Activated T-helper 1 cell treated with anti-CD3 and anti-CD28 coated beads, Interleukin-12 subunit alpha, Interleukin-12 subunit beta, Interleukin-2, Interleukin-4 antibody, amounts not matched to agents 30 ng/mL and 10 ng/mL and 1 ng/mL, durations not matched to agents 14 hours and 24 hours and 36 hours (primary cell): ENCODE measurements around the gene TGM2. TPM values are rescaled to one million over a fixed set of nuclear protein-coding genes. Genes with fewer than 3 reads are reported as not detected.

ENCODE experiments used
- DNase-seq: peaks from one replicate; pipeline ENCODE4 v3.0.0; 2021; ENCODE audit warnings: low spot score
- H3K27ac Mint-ChIP-seq: one replicate; pipeline ENCODE4 v1.8.0; 2021; ENCODE audit warnings: mild to moderate bottlenecking, mixed read lengths
- H3K27me3 Mint-ChIP-seq: one replicate; pipeline ENCODE4 v1.8.0; 2022; ENCODE audit warnings: mild to moderate bottlenecking, moderate library complexity, mixed read lengths; ENCODE audit not compliant: insufficient read depth
- H3K36me3 Mint-ChIP-seq: one replicate; pipeline ENCODE4 v1.8.0; 2021; ENCODE audit warnings: low read depth, mixed read lengths
- H3K4me1 Mint-ChIP-seq: one replicate; pipeline ENCODE4 v1.8.0; 2021; ENCODE audit warnings: low read depth, mixed read lengths
- H3K4me3 Mint-ChIP-seq: one replicate; pipeline ENCODE4 v1.8.0; 2021; ENCODE audit warnings: mild to moderate bottlenecking, moderate library complexity, mixed read lengths
- H3K9me3 Mint-ChIP-seq: one replicate; pipeline ENCODE4 v1.8.0; 2021; ENCODE audit warnings: mixed read lengths
- intact Hi-C: fragments of 100-400 bp; cut with micrococcal nuclease; formaldehyde crosslinking; loops from one replicate; pipeline ENCODE4 v1.15.1; 2024
- total RNA-seq: library from RNA; stranded (reverse); gene quantifications from 2 replicates; pipeline ENCODE4 v1.2.3, GENCODE V29; 2022

Gene TGM2
- total RNA-seq, 1 donor from 2014 or later: not detected

DNA sequence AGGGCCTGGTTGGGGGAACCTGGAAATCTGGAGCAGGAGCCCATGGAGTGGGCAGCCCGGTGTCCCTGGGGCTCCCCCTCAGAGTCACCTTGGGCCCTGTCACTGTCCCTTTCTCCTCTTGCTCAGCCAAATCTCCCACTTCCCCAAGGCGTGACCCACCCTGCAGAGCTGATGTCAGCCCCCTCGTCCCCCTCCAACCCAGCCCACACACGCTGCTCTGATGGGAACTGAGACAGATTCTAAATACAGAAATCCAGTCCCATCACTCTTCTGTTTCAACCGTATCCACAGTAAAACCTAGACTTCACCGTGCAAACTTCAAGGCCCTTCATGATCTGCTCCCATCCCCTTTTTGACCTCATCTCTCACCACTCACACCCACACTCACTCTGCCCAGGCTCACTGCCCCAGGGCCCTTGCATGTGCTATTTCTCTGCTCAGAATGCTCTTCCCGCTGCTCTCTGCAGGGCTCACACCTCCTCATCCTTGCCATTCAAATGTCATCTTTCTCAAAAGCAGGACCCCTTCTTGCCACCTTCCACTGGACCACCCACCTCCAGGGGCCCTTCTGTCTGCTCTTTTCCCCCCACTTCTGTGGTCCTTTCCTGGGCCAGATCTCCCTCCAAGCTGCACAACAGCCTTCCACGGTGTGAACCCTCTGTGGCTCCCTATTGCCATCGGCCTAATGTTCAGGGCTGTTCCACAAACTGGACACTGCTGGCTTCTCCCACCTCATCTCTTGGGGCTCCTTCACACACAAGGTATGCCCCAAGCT, 16.6 kb downstream of the TGM2 start:
- intact Hi-C loops: no loop called here
- Mint-ChIP-seq H3K9me3 (no peaks in the 10 kb centered on the region), H3K27ac (peak overlapping the region; percentile 19), H3K4me3 (no peak overlapping the region), H3K4me1 (peaks cover 22% of the 10 kb centered on the region), H3K36me3 (no peaks in the 10 kb centered on the region), H3K27me3 (no peaks in the 10 kb centered on the region)
- DNase-seq: no peak

DNA sequence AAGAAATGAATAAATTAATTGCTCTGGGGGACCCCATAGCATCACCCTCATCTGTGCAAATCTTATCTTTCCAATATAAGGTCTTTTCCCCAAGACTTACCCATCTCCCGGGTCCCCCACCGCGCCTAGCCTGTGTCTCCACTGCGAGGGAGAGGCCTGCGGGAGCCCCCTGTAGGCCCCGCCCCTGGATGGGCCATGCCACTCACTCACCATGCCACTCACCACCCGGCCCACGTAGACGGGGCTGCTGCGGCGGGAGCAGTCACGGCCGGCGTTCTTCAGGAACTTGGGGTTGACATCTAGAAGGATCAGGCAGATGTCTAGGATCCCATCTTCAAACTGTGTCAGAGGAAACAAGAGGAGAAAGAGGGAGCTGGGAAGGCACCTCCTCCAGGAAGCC, 17.3 kb downstream of the TGM2 start:
- Mint-ChIP-seq H3K27me3 (no peaks in the 10 kb centered on the region), H3K27ac (no peak overlapping the region), H3K4me3 (no peak overlapping the region), H3K9me3 (no peaks in the 10 kb centered on the region), H3K36me3 (no peaks in the 10 kb centered on the region), H3K4me1 (peaks cover 22% of the 10 kb centered on the region)
- DNase-seq: no peak
- intact Hi-C loops: no loop called here

DNA sequence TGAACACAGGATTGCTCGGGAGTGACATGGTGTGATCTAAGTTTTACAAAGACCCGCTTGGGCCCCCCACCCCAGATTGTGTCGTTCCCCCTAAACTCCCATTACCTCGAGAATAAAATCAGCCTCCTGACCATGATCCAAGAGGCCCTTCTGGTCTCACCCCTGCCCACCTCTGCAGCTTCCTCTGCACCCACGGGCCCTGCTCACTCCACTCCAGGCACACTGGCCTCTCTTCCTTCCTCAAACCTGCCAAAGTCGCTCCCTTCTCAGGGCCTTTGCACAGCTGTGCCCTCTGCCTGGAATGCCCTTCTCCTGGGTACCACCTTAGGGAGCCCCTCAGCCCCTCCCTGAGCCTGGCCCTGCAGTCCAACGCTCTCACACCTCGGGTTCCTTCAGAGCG, 17.9 kb downstream of the TGM2 start:
- H3K9me3 Mint-ChIP-seq: no peaks in the 10 kb centered on the region
- H3K4me3 Mint-ChIP-seq: no peak overlapping the region
- no peak overlapping the region for H3K27ac Mint-ChIP-seq
- DNase-seq: no peak
- H3K36me3 Mint-ChIP-seq: no peaks in the 10 kb centered on the region
- no peaks in the 10 kb centered on the region for H3K27me3 Mint-ChIP-seq
- intact Hi-C loops: no loop called here
- H3K4me1 Mint-ChIP-seq: peaks cover 16% of the 10 kb centered on the region

DNA sequence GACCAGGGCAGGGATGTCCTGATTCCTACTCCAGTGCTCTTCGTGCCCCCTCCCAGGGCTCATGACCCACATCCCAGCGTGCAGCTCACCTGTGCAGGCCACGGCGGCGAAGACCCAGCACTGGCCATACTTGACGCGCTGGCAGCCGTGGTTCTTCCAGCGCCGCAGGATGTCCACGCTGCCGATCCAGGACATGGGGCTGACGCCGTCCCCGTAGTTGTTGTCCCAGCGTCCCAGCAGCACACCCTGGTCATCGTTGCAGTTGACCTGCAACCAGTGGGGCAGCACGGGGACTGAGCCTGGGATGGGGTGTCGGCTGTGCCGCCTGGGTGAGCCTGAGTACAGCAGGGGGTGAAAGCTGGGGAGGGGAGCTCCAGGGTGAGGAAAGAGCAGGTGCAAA, 18.4 kb downstream of the TGM2 start:
- no peak overlapping the region for H3K27ac Mint-ChIP-seq
- H3K4me3 Mint-ChIP-seq: no peak overlapping the region
- no peaks in the 10 kb centered on the region for H3K36me3 Mint-ChIP-seq
- DNase-seq: no peak
- H3K27me3 Mint-ChIP-seq: no peaks in the 10 kb centered on the region
- intact Hi-C loops: no loop called here
- peaks cover 10% of the 10 kb centered on the region for H3K4me1 Mint-ChIP-seq
- no peaks in the 10 kb centered on the region for H3K9me3 Mint-ChIP-seq

DNA sequence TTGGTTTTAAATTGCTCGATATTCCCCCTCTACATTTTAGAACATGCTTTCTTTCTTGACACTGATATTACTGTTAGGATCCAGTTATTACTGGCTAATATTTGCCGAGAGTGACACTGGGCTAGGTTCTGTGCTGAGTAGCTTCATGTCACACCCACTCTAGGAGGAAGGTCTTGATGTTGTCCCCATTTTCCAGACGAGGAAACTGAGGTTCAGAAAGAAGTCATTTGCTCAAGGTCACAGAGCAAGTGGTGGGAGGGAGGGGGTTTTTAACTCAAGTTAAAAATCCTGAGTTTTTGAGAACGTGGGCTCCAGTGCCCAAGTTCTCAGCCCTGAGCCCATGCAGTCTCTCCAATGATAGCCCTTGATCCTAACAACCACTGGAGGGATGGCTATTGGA, 18.9 kb downstream of the TGM2 start:
- H3K4me3 Mint-ChIP-seq: no peak overlapping the region
- intact Hi-C loops: no loop called here
- H3K36me3 Mint-ChIP-seq: no peaks in the 10 kb centered on the region
- H3K9me3 Mint-ChIP-seq: no peaks in the 10 kb centered on the region
- DNase-seq: no peak
- no peaks in the 10 kb centered on the region for H3K27me3 Mint-ChIP-seq
- H3K27ac Mint-ChIP-seq: no peak overlapping the region
- peaks cover 7% of the 10 kb centered on the region for H3K4me1 Mint-ChIP-seq

DNA sequence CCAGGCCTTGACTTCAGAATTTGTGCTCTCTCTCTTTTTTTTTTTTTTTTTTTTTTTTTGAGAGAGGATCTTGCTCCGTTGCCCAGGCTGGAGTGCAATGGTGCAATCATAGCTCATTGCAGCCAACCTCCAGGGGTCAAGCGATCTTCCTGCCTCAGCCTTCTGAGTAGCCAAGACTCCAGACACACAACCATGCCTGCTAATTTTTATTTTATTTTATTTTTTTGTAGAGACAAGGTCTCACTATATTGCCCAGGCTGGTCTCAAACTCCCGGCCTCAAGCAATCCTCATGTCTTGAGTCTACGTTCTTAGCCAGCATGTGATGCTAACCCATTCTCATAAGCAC, 19.4 kb downstream of the TGM2 start:
- H3K27ac Mint-ChIP-seq: no peak overlapping the region
- DNase-seq: no peak
- intact Hi-C loops: no loop called here
- H3K36me3 Mint-ChIP-seq: no peaks in the 10 kb centered on the region
- no peaks in the 10 kb centered on the region for H3K9me3 Mint-ChIP-seq
- peaks cover 7% of the 10 kb centered on the region for H3K4me1 Mint-ChIP-seq
- H3K27me3 Mint-ChIP-seq: no peaks in the 10 kb centered on the region
- no peak overlapping the region for H3K4me3 Mint-ChIP-seq

DNA sequence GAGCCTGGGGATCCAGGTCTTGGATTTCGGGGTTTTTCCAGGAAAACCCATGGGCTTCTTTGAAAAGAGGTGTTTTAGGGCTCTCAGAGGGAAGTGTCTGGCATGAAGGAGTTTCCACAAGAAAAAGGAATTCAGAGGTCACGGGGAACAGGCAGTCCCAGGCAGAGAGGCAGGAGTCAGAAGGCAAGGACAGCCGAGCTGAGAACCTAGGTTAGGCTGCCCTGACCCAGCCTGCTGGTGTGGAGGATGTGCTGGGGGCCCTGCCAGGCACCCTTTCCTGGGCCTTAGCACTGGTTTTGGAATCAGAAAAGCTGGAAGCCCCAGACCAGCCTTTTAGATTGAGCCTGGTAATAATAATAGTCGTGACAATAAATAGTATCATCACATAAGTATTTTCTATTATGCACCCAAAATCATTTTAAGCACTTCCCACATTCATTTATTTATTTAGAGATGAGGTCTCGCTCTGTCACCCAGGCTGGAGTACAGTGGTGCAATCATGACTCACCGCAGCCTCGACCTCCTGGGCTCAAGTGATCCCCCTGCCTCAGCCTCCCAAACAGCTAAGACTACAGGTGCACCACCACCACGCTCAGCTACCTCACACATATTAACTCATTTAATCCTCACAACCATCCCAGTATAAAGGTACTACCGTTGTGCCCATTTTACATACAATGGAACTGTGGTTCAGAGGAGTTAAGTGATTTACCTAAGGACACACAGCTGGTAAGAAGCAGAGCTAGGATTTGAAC, 19.9 kb downstream of the TGM2 start:
- Mint-ChIP-seq H3K27ac (no peak overlapping the region), H3K4me3 (no peak overlapping the region), H3K36me3 (no peaks in the 10 kb centered on the region), H3K9me3 (no peaks in the 10 kb centered on the region), H3K4me1 (peaks cover 7% of the 10 kb centered on the region), H3K27me3 (no peaks in the 10 kb centered on the region)
- intact Hi-C loops: no loop called here
- DNase-seq: no peak

DNA sequence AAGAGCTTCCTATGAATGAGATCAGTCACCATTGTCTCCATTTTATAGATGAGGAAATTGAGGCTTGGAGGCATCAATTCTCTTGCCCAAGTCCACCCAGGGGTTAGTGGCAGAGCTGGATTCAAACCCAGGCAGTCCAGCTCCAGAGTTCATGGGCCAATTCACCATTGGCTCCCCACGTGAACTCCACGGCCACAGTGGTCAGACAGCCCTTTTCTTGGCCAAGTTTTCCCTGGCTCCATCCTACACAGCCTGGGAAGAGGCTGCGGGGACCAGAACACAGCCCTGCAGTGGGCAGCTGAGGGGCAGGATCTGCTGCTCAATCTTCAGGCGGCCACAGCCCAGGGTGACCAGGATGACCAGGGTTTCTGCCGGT, 20.5 kb downstream of the TGM2 start:
- no peak overlapping the region for H3K27ac Mint-ChIP-seq
- peaks cover 7% of the 10 kb centered on the region for H3K4me1 Mint-ChIP-seq
- no peaks in the 10 kb centered on the region for H3K36me3 Mint-ChIP-seq
- H3K9me3 Mint-ChIP-seq: no peaks in the 10 kb centered on the region
- no peaks in the 10 kb centered on the region for H3K27me3 Mint-ChIP-seq
- no peak for DNase-seq
- H3K4me3 Mint-ChIP-seq: no peak overlapping the region
- intact Hi-C loops: no loop called here

DNA sequence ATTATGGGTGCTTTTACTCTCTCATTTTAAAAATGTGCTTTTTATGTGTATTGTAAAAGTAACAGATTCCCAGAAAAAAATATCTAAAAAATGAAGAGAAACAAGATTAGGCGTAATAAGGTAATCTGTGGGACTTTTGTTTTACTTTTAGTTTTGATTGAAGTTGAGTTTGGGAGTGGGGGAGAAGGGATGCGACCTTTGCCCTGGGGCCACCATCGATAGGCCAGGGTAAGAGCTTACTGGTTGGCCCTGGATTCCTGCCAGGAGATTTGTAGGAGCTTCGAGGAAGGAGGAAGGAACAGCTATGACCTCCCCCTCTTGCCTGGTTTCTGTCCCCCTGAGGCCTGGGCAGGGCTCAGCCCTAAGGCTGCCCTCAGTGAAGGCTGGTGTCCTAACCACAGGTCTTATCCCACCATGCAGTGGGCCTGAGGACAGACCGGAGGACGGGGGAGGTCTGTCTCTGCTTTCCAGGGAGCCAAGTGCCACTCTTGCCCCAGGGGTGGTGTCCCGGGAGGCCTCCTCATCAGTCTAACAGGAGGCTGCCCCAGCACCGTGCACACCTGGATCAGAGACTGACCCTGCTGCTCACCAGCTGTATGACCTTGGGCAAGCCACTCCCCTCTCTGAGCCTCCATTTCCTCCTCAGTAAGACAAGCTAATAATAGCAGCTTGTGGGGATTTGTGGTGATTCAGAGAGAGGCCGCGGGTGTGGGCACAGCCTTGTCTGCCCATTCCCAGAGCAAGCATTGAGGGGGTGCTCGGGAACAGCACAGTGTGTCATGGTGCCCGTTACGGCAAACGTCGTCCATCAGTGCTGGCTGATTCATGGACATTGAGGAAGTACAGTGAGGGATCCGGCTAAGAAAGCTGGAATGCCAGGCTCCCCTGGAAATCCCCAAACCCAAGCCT, 21.2 kb downstream of the TGM2 start:
- intact Hi-C loops: no loop called here
- peaks cover 7% of the 10 kb centered on the region for H3K4me1 Mint-ChIP-seq
- H3K27ac Mint-ChIP-seq: peak overlapping the region; percentile 6
- H3K36me3 Mint-ChIP-seq: no peaks in the 10 kb centered on the region
- no peaks in the 10 kb centered on the region for H3K9me3 Mint-ChIP-seq
- no peak for DNase-seq
- no peak overlapping the region for H3K4me3 Mint-ChIP-seq
- no peaks in the 10 kb centered on the region for H3K27me3 Mint-ChIP-seq

DNA sequence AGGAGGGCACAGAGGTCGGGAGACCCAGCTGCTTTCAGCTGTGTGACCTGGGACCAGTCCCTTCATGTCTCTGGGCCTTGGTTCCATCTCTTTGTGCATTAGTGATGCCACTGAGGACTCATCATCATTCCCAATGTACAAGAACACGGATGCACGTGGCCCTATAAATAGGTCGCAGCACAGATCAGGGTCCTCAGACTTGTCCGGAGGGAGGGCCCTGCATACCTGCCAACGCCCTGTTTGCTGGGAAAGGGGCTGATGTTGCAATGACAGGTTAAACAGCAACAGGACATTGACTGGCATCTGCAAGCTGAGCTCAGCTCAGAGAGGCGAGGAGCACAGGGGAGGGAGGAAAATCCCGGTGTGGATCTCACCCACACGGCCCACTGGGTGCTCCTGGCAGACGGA, 21.8 kb downstream of the TGM2 start:
- H3K4me3 Mint-ChIP-seq: no peak overlapping the region
- DNase-seq: no peak
- peaks cover 7% of the 10 kb centered on the region for H3K4me1 Mint-ChIP-seq
- peaks cover 2% of the 10 kb centered on the region for H3K27me3 Mint-ChIP-seq
- intact Hi-C loops: no loop called here
- no peaks in the 10 kb centered on the region for H3K9me3 Mint-ChIP-seq
- no peaks in the 10 kb centered on the region for H3K36me3 Mint-ChIP-seq
- H3K27ac Mint-ChIP-seq: no peak overlapping the region

DNA sequence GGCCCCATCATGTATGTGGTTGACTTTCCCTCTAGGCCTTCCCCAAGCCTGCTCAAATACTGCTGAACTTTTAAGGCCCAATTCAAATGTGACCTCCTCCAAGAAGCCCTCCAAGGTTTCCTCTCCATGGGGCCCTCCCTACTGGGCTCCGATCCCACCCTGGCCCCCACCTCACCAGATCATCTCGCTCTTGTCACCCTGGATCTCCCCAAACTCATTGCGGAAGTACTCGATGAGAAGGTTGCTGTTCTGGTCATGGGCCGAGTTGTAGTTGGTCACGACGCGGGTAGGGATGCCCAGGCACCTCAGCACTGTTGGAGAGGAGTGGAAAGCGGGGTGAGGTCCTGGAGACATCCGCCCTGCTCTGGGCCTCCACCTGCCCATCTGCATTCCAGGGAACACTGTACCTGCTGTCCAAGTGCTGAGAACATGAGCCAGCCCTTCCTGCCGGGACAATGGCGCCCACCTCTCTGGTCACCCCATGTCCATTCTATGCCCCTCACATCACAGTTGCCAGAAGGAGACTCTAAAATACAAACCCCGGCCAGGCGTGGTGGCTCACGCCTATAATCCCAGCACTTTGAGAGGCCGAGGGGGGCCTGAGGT, 23.1 kb downstream of the TGM2 start:
- no peaks in the 10 kb centered on the region for H3K36me3 Mint-ChIP-seq
- intact Hi-C loops: no loop called here

DNA sequence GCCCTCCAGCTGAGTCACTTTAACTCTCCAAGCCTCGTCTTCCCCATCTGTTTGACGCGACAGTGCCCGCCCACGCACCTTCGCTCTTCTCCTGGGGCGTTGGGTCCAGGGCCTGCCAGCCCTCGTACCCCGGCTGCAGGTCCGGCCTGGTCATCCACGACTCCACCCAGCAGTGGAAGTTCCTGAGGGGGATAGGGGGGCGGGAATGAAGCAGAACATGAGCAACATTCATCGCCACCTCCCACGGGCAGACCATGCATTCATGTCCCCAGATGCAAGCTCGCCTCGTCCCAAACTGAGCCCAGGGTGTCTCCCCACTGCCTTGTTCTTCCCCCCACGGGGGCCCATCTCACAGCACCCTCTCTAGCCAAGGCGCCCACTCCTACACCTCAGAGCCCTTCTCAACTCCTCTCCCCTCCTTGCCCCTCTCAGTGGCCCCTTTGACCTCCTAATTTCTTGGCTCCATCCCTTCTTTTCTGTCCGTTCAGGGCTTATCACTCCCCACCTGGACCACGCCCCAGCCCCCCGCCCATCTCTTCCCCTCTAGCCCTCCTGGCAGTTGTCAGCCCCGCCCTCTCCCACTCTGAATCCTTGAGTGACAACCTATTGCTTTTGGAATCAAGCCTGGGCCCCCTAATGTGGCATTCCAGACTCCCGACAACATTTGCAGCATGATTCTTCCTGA, 23.7 kb downstream of the TGM2 start:
- Mint-ChIP-seq H3K27me3 (peaks cover 2% of the 10 kb centered on the region), H3K4me3 (no peak overlapping the region), H3K36me3 (no peaks in the 10 kb centered on the region), H3K4me1 (peaks cover 7% of the 10 kb centered on the region), H3K27ac (no peak overlapping the region), H3K9me3 (no peaks in the 10 kb centered on the region)
- intact Hi-C loops: no loop called here
- no peak for DNase-seq

More for the DNA sequence above, 23.1 kb downstream of the TGM2 start:
- Mint-ChIP-seq H3K9me3 (no peaks in the 10 kb centered on the region), H3K27me3 (peaks cover 2% of the 10 kb centered on the region), H3K27ac (no peak overlapping the region), H3K4me3 (no peak overlapping the region), H3K4me1 (peaks cover 7% of the 10 kb centered on the region)
- DNase-seq: no peak
